NCI-H128 (cell line): ENCODE data around the gene PPP1R15B.

Experiments
- DNase-seq: peaks from one replicate; lab custom pipeline; 2025; ENCODE audit not compliant: unreplicated experiment; lab: John Stamatoyannopoulos, UW

Gene PPP1R15B

GRCh38 chr1:204421441-204421840 is 9.8 kb upstream of the PPP1R15B start:
- no peak for DNase-seq

GRCh38 chr1:204420039-204421004 is 8.7 kb upstream of the PPP1R15B start:
- no peak for DNase-seq

GRCh38 chr1:204419064-204419403 is 7.4 kb upstream of the PPP1R15B start:
- no peak for DNase-seq

- no peak for DNase-seq
These were observed 6.8 kb upstream of the PPP1R15B start for GRCh38 chr1:204418174-204419063.

- DNase-seq: no peak
These were observed 5.7 kb upstream of the PPP1R15B start for GRCh38 chr1:204417074-204417997.

GRCh38 chr1:204416589-204417073 is 5.0 kb upstream of the PPP1R15B start:
- no peak for DNase-seq

GRCh38 chr1:204415351-204415750 is 3.7 kb upstream of the PPP1R15B start:
- DNase-seq: no peak

GRCh38 chr1:204414016-204414415 is 2.4 kb upstream of the PPP1R15B start:
- no peak for DNase-seq

GRCh38 chr1:204413170-204413535 is 1.5 kb upstream of the PPP1R15B start:
- DNase-seq: no peak

GRCh38 chr1:204410688-204411450 is 748 bp downstream of the PPP1R15B start:
- no peak for DNase-seq

- no peak for DNase-seq
These were observed 1.6 kb downstream of the PPP1R15B start for GRCh38 chr1:204409836-204410687.

- DNase-seq: no peak
These were observed 2.5 kb downstream of the PPP1R15B start for GRCh38 chr1:204409123-204409522.

GRCh38 chr1:204408602-204409001 is 3.0 kb downstream of the PPP1R15B start:
- no peak for DNase-seq

- DNase-seq: peak; percentile 44
These were observed 3.5 kb downstream of the PPP1R15B start for GRCh38 chr1:204408074-204408507.

GRCh38 chr1:204407295-204407971 is 4.2 kb downstream of the PPP1R15B start:
- no peak for DNase-seq

GRCh38 chr1:204406621-204407020 is 5.0 kb downstream of the PPP1R15B start:
- DNase-seq: no peak

- DNase-seq: no peak
These were observed 5.6 kb downstream of the PPP1R15B start for GRCh38 chr1:204405988-204406387.

- DNase-seq: no peak
These were observed 7.0 kb downstream of the PPP1R15B start for GRCh38 chr1:204404629-204405028.
